Right atrium auricular region (tissue), 2 donors: ENCODE data around the gene DCHS2. TPM values are rescaled to one million over a fixed set of nuclear protein-coding genes. Genes with fewer than 3 reads are reported as not detected.
A peak's percentile ranks its signal among the peaks of the same experiment; 100 is the strongest.

Experiments used
- DNase-seq: peaks from one replicate; pipeline ENCODE4 v3.0.0-alpha.2; 2019; ENCODE audit warnings: low spot score
- H3K27ac ChIP-seq, 2 donors: fragments of 200-600 bp; sonication (generic); 1 replicate in 1 of 2; 2 replicates in 1 of 2; pipeline ENCODE4 v1.5.1; 2016 to 2019
- H3K27me3 ChIP-seq, 2 donors: fragments of 200-600 bp; sonication (generic); one replicate each; pipeline versions ENCODE4 v1.5.1 to v1.6.0; 2017 to 2019
- H3K36me3 ChIP-seq: fragments of 200-600 bp; sonication (generic); one replicate; pipeline ENCODE4 v1.5.1; 2016
- H3K4me1 ChIP-seq, 2 donors: fragments of 200-600 bp; sonication (generic); one replicate each; pipeline versions ENCODE4 v1.5.1 to v1.6.0; 2017 to 2019
- H3K4me3 ChIP-seq, 2 donors: fragments of 200-600 bp; sonication (generic); 1 replicate in 1 of 2; 2 replicates in 1 of 2; pipeline ENCODE4 v1.5.1; 2017 to 2019; ENCODE audit warnings: mild to moderate bottlenecking in 1 of 2, moderate library complexity in 1 of 2
- H3K9me3 ChIP-seq, 2 donors: fragments of 200-600 bp; sonication (generic); one replicate each; pipeline ENCODE4 v1.5.1; 2019
- total RNA-seq, 2 donors: library from RNA; depleted of rRNA; stranded (reverse); fragments of >200 nt; gene quantifications; one replicate each; pipeline ENCODE4 v1.1.0, GENCODE V29; 2016
- TF ChIP-seq, protein P1 (sequence below), 2 donors: fragments of 200-600 bp; sonication (generic); IDR thresholded peaks; one replicate each; pipeline ENCODE4 v1.5.1; 2019; ENCODE audit warnings: antibody characterized with exemption in 2 of 2

Gene DCHS2
- total RNA-seq, 2 donors from 2014 or later, result 0.04 TPM; not detected in 1

DNA sequence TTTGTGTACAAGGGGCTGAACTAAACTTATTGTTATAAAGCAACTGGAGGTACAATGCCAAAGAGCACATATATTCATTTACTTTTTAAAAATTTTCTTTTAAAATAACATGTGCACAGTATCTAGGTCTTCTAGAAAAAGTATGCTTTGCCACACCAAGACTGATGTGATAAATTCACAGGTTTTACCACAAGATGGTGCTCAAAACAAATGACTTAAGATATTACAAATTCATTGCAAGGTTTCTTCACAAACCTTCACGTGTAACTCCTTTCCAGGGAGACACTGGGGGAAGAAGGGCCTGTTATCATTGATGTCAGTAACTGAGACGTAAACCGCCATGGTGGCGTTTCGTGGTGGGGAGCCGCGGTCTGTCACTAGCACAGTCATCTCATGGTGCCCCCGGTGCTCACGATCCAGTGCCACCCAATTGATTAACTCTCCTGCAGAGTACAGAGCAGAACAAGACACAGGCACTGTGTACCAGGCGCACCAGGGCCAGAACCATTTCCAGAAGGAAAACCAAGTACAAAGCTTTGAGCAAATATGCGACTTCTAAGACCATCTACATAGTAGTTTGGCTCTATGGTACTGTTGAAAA, 162.2 kb downstream of the DCHS2 start:
- Histone ChIP-seq H3K4me1 (peaks cover 0 to 11% of the 10 kb centered on the region in 2 donors), H3K27ac (no peak overlapping the region), H3K4me3 (no peak overlapping the region), H3K9me3 (no peaks in the 10 kb centered on the region), H3K36me3 (no peaks in the 10 kb centered on the region), H3K27me3 (no peaks in the 10 kb centered on the region)
- TF ChIP-seq, protein P1, sequence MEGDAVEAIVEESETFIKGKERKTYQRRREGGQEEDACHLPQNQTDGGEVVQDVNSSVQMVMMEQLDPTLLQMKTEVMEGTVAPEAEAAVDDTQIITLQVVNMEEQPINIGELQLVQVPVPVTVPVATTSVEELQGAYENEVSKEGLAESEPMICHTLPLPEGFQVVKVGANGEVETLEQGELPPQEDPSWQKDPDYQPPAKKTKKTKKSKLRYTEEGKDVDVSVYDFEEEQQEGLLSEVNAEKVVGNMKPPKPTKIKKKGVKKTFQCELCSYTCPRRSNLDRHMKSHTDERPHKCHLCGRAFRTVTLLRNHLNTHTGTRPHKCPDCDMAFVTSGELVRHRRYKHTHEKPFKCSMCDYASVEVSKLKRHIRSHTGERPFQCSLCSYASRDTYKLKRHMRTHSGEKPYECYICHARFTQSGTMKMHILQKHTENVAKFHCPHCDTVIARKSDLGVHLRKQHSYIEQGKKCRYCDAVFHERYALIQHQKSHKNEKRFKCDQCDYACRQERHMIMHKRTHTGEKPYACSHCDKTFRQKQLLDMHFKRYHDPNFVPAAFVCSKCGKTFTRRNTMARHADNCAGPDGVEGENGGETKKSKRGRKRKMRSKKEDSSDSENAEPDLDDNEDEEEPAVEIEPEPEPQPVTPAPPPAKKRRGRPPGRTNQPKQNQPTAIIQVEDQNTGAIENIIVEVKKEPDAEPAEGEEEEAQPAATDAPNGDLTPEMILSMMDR (IDR thresholded peaks at IDR 0.05), result peak in 1 of 2 donors; percentile 43
- no peak for DNase-seq

DNA sequence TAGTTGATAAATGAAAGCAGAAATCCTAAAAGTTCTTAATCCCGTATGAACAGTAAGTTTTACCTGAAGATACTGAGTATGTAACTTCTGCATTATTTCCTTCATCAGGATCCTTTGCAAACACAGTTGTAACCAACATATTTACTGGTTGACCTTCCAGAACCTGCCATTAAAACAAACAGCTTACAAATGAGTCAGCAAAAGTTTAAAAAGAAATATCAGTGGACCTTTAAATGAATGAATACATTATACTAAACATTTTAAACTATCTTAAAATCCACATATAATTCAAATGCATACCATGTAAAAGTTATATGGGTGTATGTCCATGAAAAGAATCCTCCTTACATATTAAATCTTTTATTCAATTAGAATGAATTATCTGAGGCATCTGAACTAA, 163.6 kb downstream of the DCHS2 start:
- Histone ChIP-seq H3K4me3 (no peak overlapping the region), H3K9me3 (no peaks in the 10 kb centered on the region), H3K27me3 (no peaks in the 10 kb centered on the region), H3K27ac (no peak overlapping the region), H3K36me3 (no peaks in the 10 kb centered on the region), H3K4me1 (peaks cover 0 to 7% of the 10 kb centered on the region in 2 donors)
- no peak for DNase-seq
- TF ChIP-seq, protein P1 (IDR thresholded peaks at IDR 0.05), result no peak

DNA sequence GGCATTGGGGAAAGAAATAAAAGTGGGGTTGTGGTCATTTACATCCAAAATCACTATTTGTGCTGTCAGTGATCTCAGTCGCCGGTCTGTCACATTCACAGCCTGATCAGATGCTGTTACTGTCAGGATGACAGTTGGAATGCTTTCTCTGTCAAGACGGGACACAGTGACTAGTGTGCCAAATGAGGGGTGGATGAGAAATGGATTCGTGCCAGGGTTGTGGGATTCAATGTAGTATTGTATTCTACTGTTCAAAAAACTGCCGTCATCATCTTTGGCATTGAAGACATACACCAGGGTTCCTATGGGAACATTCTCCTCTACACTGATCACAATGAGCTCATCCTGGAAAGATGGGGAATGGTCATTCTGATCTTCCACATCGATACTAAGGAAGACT, 171.1 kb downstream of the DCHS2 start:
- TF ChIP-seq, protein P1 (IDR thresholded peaks at IDR 0.05), result no peak
- H3K27me3 ChIP-seq, result no peaks in the 10 kb centered on the region
- H3K27ac ChIP-seq, result no peak overlapping the region
- DNase-seq, result no peak
- no peak overlapping the region for H3K4me3 ChIP-seq
- H3K36me3 ChIP-seq, result no peaks in the 10 kb centered on the region
- peaks cover 5 to 17% of the 10 kb centered on the region in 2 donors for H3K9me3 ChIP-seq
- H3K4me1 ChIP-seq, result no peaks in the 10 kb centered on the region

DNA sequence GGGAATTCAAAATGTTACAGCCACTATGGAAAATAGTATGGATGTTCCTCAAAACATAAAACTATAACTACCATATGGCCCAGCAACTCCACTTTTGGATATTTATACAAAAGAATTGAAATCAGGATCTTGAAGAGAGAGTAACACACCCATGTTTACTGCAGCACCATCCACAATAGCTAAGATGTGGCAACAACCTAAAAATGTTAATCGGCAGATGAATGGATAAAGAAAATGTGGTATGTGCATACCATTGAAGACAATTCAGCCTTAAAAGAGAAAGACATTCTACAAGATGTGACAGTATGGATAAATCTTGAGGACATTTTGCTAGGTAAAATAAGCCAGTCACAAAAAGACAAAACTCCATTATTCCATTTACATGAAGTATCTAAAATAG, 171.9 kb downstream of the DCHS2 start:
- Histone ChIP-seq H3K27me3 (no peaks in the 10 kb centered on the region), H3K36me3 (no peaks in the 10 kb centered on the region), H3K4me3 (no peak overlapping the region), H3K27ac (no peak overlapping the region), H3K4me1 (no peaks in the 10 kb centered on the region), H3K9me3 (peaks cover 5 to 17% of the 10 kb centered on the region in 2 donors)
- DNase-seq, result no peak
- TF ChIP-seq, protein P1 (IDR thresholded peaks at IDR 0.05), result no peak

DNA sequence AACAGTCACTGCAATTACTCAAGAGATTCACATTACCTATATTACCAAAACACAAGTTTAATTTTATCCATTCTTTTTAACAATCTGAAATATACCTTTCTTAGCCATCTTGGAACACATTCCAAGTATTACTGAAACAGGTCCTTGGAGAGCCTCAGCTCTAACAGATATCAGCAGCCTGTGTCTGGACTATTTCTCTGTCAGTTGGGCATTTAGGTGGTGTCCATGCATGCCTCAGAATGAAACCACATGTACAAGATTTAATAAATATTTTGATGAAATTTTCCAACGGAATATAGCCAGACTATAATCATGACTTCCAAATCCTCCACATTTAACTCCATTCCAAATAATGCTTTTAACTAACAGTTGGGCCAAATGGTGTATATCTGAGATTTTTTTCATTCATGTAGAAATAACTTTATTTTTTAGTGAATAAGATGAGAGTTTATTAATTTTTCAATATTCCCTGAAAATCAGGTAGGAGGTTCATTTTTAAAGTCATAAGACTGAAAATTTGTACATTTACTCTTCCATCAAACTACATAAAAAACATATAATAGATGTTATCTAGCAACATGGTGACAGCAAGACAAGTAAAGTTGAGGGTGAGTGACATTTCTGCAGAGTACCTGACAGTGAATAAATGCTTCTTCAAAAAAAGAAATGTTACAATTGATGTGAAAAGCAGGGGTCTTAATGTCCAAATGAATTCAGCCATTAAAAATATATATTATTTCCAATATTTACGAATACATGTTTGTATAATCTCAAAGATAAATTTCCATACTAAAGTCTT, 174.2 kb downstream of the DCHS2 start:
- Histone ChIP-seq H3K4me1 (no peaks in the 10 kb centered on the region), H3K4me3 (no peak overlapping the region), H3K27ac (no peak overlapping the region), H3K27me3 (no peaks in the 10 kb centered on the region), H3K36me3 (no peaks in the 10 kb centered on the region), H3K9me3 (peaks cover 5 to 17% of the 10 kb centered on the region in 2 donors)
- TF ChIP-seq, protein P1 (IDR thresholded peaks at IDR 0.05), result no peak
- no peak for DNase-seq
